ENCODE data around the gene TPD52L1.

DNA sequence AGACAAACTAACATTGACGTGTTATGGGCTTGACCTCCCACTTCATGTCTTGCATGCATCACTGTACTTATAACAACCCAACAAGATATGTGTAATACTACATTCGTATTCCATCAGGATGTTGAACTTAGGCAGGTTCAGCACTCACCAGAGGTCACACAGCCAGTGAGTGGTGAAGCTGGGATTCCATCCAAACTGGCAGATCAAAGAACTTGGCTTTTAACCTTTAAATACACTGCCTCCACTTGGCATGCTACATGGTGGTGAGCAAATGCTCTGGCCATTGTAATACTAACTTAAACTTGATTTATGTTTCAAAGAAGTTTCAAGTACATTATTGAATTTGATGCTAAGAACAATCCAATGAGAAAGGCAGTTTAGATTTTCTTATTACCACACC, 158.9 kb downstream of the TPD52L1 start:
- TF ChIP-seq, protein P1, sequence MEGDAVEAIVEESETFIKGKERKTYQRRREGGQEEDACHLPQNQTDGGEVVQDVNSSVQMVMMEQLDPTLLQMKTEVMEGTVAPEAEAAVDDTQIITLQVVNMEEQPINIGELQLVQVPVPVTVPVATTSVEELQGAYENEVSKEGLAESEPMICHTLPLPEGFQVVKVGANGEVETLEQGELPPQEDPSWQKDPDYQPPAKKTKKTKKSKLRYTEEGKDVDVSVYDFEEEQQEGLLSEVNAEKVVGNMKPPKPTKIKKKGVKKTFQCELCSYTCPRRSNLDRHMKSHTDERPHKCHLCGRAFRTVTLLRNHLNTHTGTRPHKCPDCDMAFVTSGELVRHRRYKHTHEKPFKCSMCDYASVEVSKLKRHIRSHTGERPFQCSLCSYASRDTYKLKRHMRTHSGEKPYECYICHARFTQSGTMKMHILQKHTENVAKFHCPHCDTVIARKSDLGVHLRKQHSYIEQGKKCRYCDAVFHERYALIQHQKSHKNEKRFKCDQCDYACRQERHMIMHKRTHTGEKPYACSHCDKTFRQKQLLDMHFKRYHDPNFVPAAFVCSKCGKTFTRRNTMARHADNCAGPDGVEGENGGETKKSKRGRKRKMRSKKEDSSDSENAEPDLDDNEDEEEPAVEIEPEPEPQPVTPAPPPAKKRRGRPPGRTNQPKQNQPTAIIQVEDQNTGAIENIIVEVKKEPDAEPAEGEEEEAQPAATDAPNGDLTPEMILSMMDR (IDR thresholded peaks at IDR 0.05) = no peak
- TF ChIP-seq POLR2A (IDR thresholded peaks at IDR 0.05) = no peak

Data from testis (tissue), 2 donors.